D721Med (cell line): ENCODE results near the gene RPL10.

Source experiments
- DNase-seq: peaks from one replicate; pipeline ENCODE4 v3.0.0; 2011; ENCODE audit warnings: low spot score; ENCODE audit not compliant: insufficient read length
- FAIRE-seq: peaks from 2 replicates; lab custom pipeline; 2011; peaks lifted over from hg19 to GRCh38; lab: Jason Lieb, UNC
- CTCF ChIP-seq: IDR thresholded peaks from 2 replicates; pipeline ENCODE4 v1.5.1; 2012; ENCODE audit warnings: mild to moderate bottlenecking, control low read depth; ENCODE audit not compliant: insufficient read depth; ENCODE audit errors: missing control alignments

Gene RPL10

GRCh38 chrX:154379569-154379951 is 18.6 kb upstream of the RPL10 start:
- no peak for DNase-seq
- TF ChIP-seq CTCF: no peak
- no peak for FAIRE-seq

- DNase-seq: no peak
- FAIRE-seq: no peak
- TF ChIP-seq CTCF: no peak
Observed at GRCh38 chrX:154380153-154380552, 18.0 kb upstream of the RPL10 start.

GRCh38 chrX:154380787-154381186 is 17.4 kb upstream of the RPL10 start:
- no peak for DNase-seq
- no peak for TF ChIP-seq CTCF
- FAIRE-seq: no peak

- DNase-seq: no peak
- no peak for FAIRE-seq
- no peak for TF ChIP-seq CTCF
Observed at GRCh38 chrX:154381271-154381670, 16.9 kb upstream of the RPL10 start.

DNA sequence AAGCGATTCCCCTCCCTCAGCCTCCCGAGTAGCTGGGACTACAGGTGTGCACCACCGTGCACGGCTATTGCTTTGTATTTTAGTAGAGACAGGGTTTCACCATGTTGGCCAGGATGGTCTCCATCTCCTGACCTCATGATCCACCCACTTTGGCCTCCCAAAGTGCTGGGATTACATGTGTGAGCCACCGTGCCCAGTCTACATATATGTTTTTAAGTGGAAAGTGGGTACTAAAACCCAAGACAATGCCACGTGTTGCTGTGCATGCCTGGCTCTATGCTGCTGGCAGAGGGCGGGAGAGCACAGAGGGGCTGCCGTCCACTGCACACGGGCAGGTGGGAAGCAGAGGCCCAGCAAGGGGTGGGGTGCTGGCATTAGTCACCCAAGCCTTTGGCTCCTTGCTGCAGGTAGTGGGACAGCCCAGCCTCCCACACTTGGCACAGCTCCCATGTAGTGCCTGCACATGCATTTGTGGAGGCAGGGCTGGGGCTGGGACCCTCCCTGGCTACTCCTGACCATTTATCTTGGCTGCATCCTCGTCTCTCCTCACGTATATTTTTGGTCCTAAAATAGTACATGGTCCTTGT is 15.6 kb upstream of the RPL10 start:
- DNase-seq: no peak
- no peak for FAIRE-seq
- no peak for TF ChIP-seq CTCF

- no peak for TF ChIP-seq CTCF
- FAIRE-seq (no peak), DNase-seq (no peak)
Observed at GRCh38 chrX:154383359-154384283, 14.6 kb upstream of the RPL10 start.
